Mesothelial cell of epicardium (in vitro differentiated cells): ENCODE data around the gene ADCY2. TPM values are rescaled to one million over a fixed set of nuclear protein-coding genes. Genes with fewer than 3 reads are reported as not detected.

Source experiments
- DNase-seq, 2 experiments: peaks; one replicate each; pipeline ENCODE4 v3.0.0; 2021; ENCODE audit warnings: low spot score in 2 of 2; ENCODE audit not compliant: unreplicated experiment in 2 of 2
- H3K27ac Mint-ChIP-seq: 2 replicates; pipeline ENCODE4 v1.8.0; 2021; ENCODE audit warnings: mixed read lengths
- H3K27me3 Mint-ChIP-seq: 2 replicates; pipeline ENCODE4 v1.8.0; 2021; ENCODE audit warnings: low read depth, mixed read lengths
- H3K36me3 Mint-ChIP-seq: 2 replicates; pipeline ENCODE4 v1.8.0; 2021; ENCODE audit warnings: mixed read lengths
- H3K4me1 Mint-ChIP-seq: 2 replicates; pipeline ENCODE4 v1.8.0; 2021; ENCODE audit warnings: mixed read lengths
- H3K4me3 Mint-ChIP-seq: 2 replicates; pipeline ENCODE4 v1.8.0; 2021; ENCODE audit warnings: mild to moderate bottlenecking, moderate library complexity, mixed read lengths
- H3K9me3 Mint-ChIP-seq: 2 replicates; pipeline ENCODE4 v1.8.0; 2021; ENCODE audit warnings: mixed read lengths
- total RNA-seq: library from RNA; stranded (reverse); gene quantifications from 3 replicates; pipeline ENCODE4 v1.2.1, GENCODE V29; 2021
- TF ChIP-seq, protein P1 (sequence below): fragments of 200-600 bp; sonication (generic); IDR thresholded peaks from one replicate; pipeline ENCODE4 v1.5.0; 2021; ENCODE audit warnings: antibody characterized with exemption; ENCODE audit not compliant: unreplicated experiment

The ADCY2 gene
- total RNA-seq, 1 donor from 2014 or later = 3.0 TPM

DNA sequence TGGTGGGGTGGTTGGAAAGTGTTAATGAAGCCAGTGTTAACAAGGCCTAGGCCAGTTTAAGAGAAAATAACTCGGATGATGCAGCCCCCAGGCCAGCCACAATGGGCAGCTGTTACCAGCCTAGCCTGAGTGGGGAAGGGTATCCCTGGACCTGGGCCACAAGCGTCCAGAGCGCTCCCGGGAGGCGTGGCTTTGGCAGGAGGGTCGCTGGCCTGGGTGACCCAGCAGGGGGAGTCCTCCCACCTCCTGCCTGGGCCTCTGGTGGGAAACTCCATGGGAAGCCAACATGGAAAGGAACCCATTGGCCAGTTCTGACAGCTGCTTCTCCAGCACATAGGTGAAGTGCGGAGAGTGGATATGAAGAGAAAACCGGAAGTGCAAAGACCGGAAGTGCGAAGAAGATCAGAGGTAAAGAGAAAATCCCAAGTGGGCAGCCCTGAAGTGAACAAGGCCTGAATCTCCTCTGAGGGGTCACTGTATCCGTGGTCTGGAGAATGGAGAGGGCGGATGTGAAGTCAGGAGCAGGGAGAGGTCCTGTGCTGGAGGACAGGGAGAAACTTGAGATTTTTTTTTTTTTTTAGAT lies 79.0 kb downstream of the ADCY2 start:
- Mint-ChIP-seq H3K4me3 (no peak overlapping the region), H3K27me3 (no peaks in the 10 kb centered on the region), H3K4me1 (no peaks in the 10 kb centered on the region), H3K27ac (no peak overlapping the region), H3K9me3 (peaks cover 34% of the 10 kb centered on the region), H3K36me3 (peaks cover 4% of the 10 kb centered on the region)
- TF ChIP-seq, protein P1, sequence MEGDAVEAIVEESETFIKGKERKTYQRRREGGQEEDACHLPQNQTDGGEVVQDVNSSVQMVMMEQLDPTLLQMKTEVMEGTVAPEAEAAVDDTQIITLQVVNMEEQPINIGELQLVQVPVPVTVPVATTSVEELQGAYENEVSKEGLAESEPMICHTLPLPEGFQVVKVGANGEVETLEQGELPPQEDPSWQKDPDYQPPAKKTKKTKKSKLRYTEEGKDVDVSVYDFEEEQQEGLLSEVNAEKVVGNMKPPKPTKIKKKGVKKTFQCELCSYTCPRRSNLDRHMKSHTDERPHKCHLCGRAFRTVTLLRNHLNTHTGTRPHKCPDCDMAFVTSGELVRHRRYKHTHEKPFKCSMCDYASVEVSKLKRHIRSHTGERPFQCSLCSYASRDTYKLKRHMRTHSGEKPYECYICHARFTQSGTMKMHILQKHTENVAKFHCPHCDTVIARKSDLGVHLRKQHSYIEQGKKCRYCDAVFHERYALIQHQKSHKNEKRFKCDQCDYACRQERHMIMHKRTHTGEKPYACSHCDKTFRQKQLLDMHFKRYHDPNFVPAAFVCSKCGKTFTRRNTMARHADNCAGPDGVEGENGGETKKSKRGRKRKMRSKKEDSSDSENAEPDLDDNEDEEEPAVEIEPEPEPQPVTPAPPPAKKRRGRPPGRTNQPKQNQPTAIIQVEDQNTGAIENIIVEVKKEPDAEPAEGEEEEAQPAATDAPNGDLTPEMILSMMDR = no peak
- DNase-seq = no peak

DNA sequence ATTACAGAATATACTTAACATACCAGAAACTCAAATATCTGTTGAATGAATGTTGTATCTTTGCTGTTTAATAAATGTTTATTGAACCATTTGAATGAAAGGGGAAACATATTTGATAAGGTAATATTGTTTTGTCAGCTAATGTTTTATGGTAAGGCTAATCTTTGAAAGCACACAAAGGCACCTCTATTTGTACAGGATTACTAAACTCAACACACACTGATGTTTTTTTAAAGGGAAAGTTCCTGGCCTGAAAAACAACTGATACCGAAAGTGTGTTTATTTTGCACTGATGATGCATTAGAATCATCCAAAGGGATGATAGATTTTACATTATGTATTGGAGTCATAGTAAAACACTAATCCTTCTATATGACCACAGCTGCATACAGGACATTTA lies 82.5 kb downstream of the ADCY2 start:
- Mint-ChIP-seq H3K27ac (no peak overlapping the region), H3K4me3 (no peak overlapping the region), H3K9me3 (peaks cover 11% of the 10 kb centered on the region), H3K36me3 (no peaks in the 10 kb centered on the region), H3K27me3 (no peaks in the 10 kb centered on the region), H3K4me1 (no peaks in the 10 kb centered on the region)
- no peak for DNase-seq
- TF ChIP-seq, protein P1 = no peak

DNA sequence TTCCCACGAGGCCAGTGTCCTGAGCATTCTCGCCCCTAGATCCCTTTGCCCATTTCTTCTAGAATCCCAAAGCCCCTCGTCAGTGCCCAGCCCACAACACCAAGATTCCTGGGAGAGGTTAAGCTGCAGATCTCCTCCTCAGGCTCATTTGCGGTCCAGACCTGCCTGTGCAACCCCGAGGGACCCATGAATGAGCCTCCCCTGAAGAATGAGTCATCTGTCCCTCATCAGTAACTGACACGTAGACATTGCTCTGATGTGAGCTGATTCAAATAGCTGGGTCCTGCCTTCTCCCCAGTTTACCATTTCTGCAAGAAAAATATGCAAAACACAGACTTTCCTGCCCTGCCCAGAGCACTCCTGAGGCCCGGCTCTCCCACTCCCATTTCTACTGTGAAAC lies 92.8 kb downstream of the ADCY2 start:
- H3K27me3 Mint-ChIP-seq = no peaks in the 10 kb centered on the region
- H3K4me3 Mint-ChIP-seq = no peak overlapping the region
- TF ChIP-seq, protein P1 = no peak
- no peaks in the 10 kb centered on the region for H3K36me3 Mint-ChIP-seq
- H3K9me3 Mint-ChIP-seq = peaks cover 17% of the 10 kb centered on the region
- no peaks in the 10 kb centered on the region for H3K4me1 Mint-ChIP-seq
- H3K27ac Mint-ChIP-seq = no peak overlapping the region
- no peak for DNase-seq

DNA sequence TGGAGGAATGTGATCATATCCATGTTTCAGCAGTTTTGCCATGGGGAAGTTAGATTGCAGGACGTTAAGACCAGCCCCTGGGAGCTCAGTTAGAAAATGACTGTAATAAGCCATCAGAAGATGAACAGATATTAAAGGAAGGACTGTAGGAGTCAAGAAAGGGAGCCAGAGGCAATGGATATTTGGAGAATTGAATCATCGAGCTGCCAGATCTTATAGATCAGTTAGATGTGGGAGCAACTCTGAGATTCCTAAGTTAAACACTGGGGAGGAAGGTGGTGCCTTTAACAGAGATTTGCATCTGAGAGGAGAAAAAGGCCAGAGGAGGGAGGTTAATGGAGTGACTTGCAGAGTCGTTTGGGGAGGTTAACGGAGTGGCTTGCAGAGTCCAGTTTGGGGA lies 96.4 kb downstream of the ADCY2 start:
- Mint-ChIP-seq H3K27me3 (no peaks in the 10 kb centered on the region), H3K4me1 (no peaks in the 10 kb centered on the region), H3K27ac (no peak overlapping the region), H3K4me3 (no peak overlapping the region), H3K36me3 (no peaks in the 10 kb centered on the region), H3K9me3 (peaks cover 17% of the 10 kb centered on the region)
- TF ChIP-seq, protein P1 = no peak
- DNase-seq = no peak

DNA sequence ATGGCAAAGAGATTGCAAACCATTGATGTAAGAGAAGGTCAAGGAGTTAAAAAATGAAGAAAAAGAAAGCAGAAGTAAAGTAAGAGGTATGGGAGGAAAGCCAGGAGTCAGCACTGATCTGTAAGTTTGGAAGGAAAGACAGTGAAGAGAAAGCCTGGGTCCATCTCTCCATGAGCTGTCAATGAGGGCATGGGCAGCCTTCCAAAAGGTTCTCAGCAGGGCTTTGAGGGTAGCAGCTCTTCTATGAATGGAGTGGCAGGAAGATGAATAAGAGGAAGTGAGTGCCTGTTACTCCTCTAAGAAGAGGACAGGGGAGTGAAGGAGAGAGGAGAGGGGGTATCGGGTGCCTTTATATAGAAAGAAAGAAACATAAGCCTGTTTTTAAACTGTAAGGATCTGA lies 97.1 kb downstream of the ADCY2 start:
- Mint-ChIP-seq H3K4me3 (no peak overlapping the region), H3K9me3 (peaks cover 17% of the 10 kb centered on the region), H3K27ac (no peak overlapping the region), H3K27me3 (no peaks in the 10 kb centered on the region), H3K4me1 (no peaks in the 10 kb centered on the region), H3K36me3 (no peaks in the 10 kb centered on the region)
- DNase-seq = no peak
- TF ChIP-seq, protein P1 = no peak

DNA sequence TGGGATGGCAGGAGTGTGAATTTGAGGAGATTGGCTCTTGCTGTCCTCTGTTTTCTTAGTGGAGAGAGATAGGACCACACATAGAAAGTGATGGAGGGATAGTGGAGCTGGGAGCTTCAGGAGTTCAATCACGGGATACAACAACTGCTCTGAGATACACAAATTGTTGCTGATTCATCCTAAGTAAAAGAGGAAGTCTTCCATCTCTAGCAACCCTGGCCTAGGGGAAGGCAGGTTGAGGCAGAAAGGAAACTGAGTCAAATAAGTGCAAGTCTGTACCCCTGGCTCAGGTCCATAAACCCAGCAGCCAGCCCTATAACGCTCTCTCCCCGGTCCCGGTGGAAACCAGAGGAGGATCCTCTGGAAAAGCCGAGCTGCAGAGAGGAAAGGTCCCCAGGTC lies 97.7 kb downstream of the ADCY2 start:
- no peak overlapping the region for H3K27ac Mint-ChIP-seq
- peaks cover 12% of the 10 kb centered on the region for H3K9me3 Mint-ChIP-seq
- H3K4me1 Mint-ChIP-seq = no peaks in the 10 kb centered on the region
- DNase-seq = no peak
- TF ChIP-seq, protein P1 = no peak
- H3K27me3 Mint-ChIP-seq = no peaks in the 10 kb centered on the region
- no peak overlapping the region for H3K4me3 Mint-ChIP-seq
- no peaks in the 10 kb centered on the region for H3K36me3 Mint-ChIP-seq
